ACC112 (cell line): ENCODE results near the gene CALR3.

Source experiments
- H2AFZ ChIP-seq: fragments of 200-600 bp; sonication (generic); one replicate; pipeline ENCODE4 v1.6.0; 2017; ENCODE audit warnings: antibody characterized with exemption, low read length; ENCODE audit not compliant: unreplicated experiment
- H3K27ac ChIP-seq: fragments of 200-600 bp; sonication (generic); 2 replicates; pipeline ENCODE4 v1.5.1; 2014; ENCODE audit warnings: low read depth, mild to moderate bottlenecking, antibody characterized with exemption, low read length, moderate library complexity
- H3K27me3 ChIP-seq: fragments of 200-600 bp; sonication (generic); 2 replicates; pipeline ENCODE4 v1.6.1; 2014; ENCODE audit warnings: mild to moderate bottlenecking, antibody characterized with exemption, low read length, moderate library complexity, mixed read lengths; ENCODE audit not compliant: insufficient read depth
- H3K36me3 ChIP-seq: fragments of 200-600 bp; sonication (generic); 2 replicates; pipeline ENCODE4 v1.6.1; 2016; ENCODE audit warnings: mild to moderate bottlenecking, antibody characterized with exemption, low read length, moderate library complexity, mixed read lengths; ENCODE audit not compliant: insufficient read depth
- H3K4me1 ChIP-seq: fragments of 200-600 bp; sonication (generic); one replicate; pipeline ENCODE4 v1.6.1; 2016; ENCODE audit warnings: low read length, mixed read lengths; ENCODE audit not compliant: insufficient read depth, unreplicated experiment, control insufficient read depth
- H3K4me3 ChIP-seq: fragments of 200-600 bp; sonication (generic); 2 replicates; pipeline ENCODE4 v1.5.1; 2014; ENCODE audit warnings: mild to moderate bottlenecking, low read depth, low read length
- H3K79me2 ChIP-seq: fragments of 200-600 bp; sonication (generic); one replicate; pipeline ENCODE4 v1.6.0; 2016; ENCODE audit warnings: low read length; ENCODE audit not compliant: control insufficient read depth, unreplicated experiment, insufficient read depth

CALR3 gene

DNA sequence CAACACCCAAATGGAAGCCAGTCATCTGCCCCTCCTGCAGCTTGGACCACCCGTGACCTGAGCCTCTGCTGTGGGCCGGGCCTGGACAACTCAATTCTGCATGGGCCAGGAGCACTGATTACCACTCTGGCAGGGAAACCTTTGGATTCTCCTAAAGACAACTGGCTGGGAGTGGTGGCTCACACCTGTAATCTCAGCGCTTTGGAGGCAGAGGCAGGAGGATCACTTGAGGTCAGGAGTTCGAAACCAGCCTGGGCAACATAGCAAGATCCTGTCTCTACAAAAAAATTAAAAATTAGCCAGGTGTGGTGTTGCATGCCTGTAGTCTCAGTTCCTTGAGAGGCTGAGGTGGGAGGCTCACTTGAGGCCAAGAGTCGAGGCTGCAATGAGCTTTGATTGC is 30.7 kb downstream of the CALR3 start:
- Histone ChIP-seq H3K36me3 (no peaks in the 10 kb centered on the region), H3K4me3 (no peak overlapping the region), H2AFZ (no peak overlapping the region), H3K27me3 (no peaks in the 10 kb centered on the region), H3K79me2 (peaks cover 77% of the 10 kb centered on the region), H3K4me1 (peaks cover 8% of the 10 kb centered on the region), H3K27ac (no peak overlapping the region)

DNA sequence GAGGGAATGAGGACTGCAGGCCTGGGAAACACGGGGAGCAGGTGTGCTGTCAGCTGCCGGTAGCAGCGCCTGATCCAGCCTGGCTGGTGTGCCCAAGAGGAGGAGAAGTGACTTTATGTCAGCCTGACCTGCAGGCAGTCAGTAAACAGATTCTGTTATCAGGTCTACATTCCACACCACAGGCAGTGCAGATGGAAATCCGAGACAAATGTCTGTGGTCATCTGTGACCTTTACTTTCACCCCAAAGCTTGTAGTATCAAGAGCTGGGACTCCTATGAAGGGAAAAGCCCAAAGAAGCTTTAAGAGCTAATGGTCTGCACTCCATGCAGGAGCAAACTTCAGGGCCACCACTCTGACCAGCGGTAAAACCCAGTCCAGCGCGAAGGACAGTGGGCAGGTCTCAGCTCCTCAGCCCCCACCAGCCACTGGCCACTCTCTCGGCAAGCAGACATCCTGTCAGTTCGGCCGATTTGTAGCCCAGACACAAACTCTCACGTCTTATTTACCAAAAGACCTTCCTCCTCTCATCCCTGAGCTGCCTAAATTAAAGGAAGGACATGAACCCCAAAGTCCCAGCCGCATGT is 31.9 kb downstream of the CALR3 start:
- Histone ChIP-seq H3K4me1 (peaks cover 8% of the 10 kb centered on the region), H3K27ac (no peak overlapping the region), H2AFZ (no peak overlapping the region), H3K4me3 (no peak overlapping the region), H3K36me3 (no peaks in the 10 kb centered on the region), H3K27me3 (no peaks in the 10 kb centered on the region), H3K79me2 (peaks cover 77% of the 10 kb centered on the region)

DNA sequence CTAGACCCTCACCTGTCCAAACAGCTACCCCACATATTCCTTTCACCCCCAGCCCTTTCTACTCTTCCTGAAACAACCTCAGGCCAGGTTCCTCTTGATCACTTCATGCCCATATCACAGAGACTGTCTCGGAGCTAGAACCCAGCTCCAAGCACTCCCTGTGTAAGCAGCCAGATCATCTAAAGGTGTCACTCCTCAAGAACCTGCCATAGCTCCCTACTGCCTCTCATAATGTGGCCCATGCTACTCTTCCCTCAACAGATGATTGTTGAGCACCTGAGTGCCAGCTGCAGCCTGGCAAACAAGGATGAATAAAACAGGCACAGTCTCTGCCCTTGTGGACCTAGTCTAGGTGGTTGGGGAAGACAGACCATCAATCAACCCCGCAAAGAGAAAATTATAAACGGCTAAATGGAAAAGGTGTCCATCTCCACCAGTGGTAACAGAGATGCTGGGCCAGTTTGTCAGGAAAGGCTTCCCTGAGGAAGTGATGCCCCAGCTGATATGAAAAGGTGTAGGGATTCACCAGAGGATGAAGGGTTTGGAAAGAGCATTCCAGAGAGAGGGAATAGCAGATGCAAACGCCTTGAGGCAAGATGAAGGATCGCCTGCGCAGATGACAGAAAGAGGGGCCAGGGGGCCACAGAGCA is 32.5 kb downstream of the CALR3 start:
- Histone ChIP-seq H3K4me1 (peaks cover 8% of the 10 kb centered on the region), H2AFZ (no peak overlapping the region), H3K27me3 (no peaks in the 10 kb centered on the region), H3K27ac (no peak overlapping the region), H3K36me3 (no peaks in the 10 kb centered on the region), H3K4me3 (no peak overlapping the region), H3K79me2 (peaks cover 77% of the 10 kb centered on the region)

DNA sequence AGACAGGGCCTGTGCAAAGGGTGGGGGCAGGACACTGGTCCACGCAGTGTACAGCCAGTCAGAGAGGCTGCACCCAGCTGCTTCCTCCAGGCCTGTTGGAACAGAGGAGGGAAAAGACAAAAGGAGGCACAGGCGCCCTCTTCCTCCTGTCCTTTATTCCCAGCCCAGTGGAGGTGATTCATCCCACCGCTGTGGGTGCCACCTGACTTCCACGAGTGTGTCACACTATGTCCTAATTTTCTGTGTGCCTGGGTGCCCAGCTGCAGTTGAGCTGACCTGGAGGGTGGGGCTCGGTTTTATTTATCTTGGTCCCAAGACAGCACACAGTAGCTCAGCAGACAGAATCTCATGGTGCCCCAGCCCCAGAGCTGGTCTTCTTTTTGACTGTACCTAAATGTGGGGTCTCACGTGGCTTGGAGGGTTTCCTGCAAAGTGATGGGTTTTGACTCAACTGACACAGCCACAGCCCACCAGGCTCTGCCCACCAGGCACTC is 33.2 kb downstream of the CALR3 start:
- H3K27ac ChIP-seq: no peak overlapping the region
- H3K79me2 ChIP-seq: peaks cover 72% of the 10 kb centered on the region
- no peaks in the 10 kb centered on the region for H3K27me3 ChIP-seq
- H3K4me3 ChIP-seq: no peak overlapping the region
- H2AFZ ChIP-seq: no peak overlapping the region
- peaks cover 12% of the 10 kb centered on the region for H3K4me1 ChIP-seq
- no peaks in the 10 kb centered on the region for H3K36me3 ChIP-seq

DNA sequence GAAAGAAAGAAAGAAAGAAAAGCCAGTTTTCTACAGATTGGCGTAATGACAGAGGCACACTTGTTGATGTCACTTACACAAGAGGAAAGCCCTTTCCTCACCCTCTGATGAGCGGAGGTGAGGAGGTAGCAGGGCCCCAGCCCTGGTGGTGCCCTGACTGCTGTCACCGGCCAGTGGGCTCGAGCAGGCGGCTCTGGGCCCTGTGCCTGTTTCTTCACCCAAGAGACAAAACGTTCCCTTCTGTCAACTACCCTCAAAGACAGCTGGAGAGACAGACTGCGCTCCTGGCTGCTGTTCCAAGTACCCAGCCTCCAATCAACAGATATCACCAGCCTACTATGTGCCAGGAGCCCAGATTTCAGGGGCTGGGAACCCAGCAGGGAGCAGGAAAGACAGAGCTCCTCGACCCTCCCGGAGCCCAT is 34.3 kb downstream of the CALR3 start:
- no peak overlapping the region for H2AFZ ChIP-seq
- H3K4me3 ChIP-seq: no peak overlapping the region
- no peaks in the 10 kb centered on the region for H3K36me3 ChIP-seq
- peaks cover 70% of the 10 kb centered on the region for H3K79me2 ChIP-seq
- peaks cover 24% of the 10 kb centered on the region for H3K4me1 ChIP-seq
- no peaks in the 10 kb centered on the region for H3K27me3 ChIP-seq
- H3K27ac ChIP-seq: no peak overlapping the region

DNA sequence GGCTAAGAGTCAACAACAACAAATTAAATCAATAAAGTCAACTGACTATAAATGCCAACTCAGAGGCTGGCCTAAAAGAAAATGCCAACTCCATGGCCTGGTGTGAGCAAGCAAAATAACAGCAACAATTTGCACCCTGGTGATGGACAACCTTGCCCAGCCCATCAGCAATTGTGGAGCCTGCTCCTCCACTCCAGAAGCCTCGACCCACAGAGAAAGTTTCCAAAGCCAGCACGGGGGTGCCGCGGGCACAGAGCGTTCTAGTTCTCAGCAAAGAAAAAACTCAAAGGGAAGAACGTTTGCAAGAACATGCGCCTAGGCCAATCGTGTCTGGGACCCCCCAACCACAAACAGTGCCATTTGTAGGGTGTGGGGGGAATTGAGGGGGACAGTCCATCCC is 35.5 kb downstream of the CALR3 start:
- peaks cover 29% of the 10 kb centered on the region for H3K4me1 ChIP-seq
- H3K27me3 ChIP-seq: no peaks in the 10 kb centered on the region
- no peak overlapping the region for H2AFZ ChIP-seq
- H3K79me2 ChIP-seq: peaks cover 69% of the 10 kb centered on the region
- no peaks in the 10 kb centered on the region for H3K36me3 ChIP-seq
- no peak overlapping the region for H3K27ac ChIP-seq
- H3K4me3 ChIP-seq: no peak overlapping the region

DNA sequence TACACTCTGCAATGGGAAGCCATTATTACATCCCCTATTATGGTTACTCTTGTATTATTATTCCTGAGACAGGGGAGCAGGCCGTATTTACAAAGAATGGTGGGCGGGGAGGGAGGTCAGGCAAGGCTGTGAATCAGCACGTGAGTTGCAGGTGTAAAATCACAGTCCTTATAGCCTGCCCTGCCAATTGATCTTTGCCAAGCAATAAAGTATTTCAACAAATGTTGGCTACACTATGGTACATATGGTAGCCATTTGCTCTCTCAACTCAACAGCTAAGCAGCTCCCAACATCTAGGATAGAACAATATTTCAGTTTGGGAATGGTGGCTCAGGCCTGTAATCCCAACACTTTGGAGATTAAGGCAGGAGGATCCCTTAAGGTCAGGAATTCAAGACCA is 36.3 kb downstream of the CALR3 start:
- H2AFZ ChIP-seq: no peak overlapping the region
- H3K79me2 ChIP-seq: peaks cover 69% of the 10 kb centered on the region
- no peaks in the 10 kb centered on the region for H3K36me3 ChIP-seq
- H3K4me3 ChIP-seq: no peak overlapping the region
- no peak overlapping the region for H3K27ac ChIP-seq
- H3K27me3 ChIP-seq: no peaks in the 10 kb centered on the region
- peaks cover 29% of the 10 kb centered on the region for H3K4me1 ChIP-seq

DNA sequence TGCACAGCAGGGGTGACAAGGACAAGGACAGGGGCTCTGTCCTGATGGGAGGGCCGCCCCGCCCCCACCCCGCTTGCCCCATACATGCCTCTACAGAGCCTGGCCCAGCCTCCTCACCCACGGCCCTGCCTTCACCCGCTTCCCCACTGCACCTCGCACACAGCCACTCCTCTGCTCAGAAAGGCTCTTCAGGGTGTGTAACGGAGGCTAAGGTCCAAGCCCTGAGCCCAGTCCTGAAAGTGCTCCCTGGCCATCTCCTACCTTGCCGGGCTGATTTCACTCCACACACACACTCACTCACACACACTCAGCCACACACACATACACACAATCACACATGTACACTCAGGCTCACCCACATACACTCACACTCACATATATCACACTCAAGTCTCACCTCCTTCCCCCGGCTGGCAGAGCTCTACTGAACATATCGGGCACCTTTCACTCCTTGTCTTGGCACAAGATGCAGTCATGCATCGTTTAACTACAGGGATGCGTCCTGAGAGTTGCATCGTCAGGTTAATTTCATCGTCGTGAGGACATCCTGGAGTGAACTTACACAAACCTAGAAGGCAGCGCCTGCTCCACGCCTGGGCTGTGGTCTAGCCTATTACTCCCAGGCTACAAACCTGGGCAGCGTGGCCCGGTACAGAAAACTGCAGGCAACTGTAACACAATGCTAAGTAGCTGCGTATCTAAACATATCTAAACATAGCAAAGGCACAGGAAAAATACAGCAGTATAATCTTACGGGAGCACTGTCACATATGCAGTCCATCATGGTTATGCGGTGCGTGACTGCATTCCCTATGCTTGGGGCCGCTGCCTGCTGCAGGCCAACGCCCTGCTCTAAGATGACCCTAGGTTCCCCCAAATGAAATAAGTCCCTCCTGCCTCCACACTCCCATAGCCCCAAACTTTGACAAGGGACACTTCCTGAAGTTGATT is 37.3 kb downstream of the CALR3 start:
- Histone ChIP-seq H3K4me1 (peaks cover 29% of the 10 kb centered on the region), H3K27ac (no peak overlapping the region), H2AFZ (no peak overlapping the region), H3K36me3 (no peaks in the 10 kb centered on the region), H3K27me3 (no peaks in the 10 kb centered on the region), H3K79me2 (peaks cover 68% of the 10 kb centered on the region), H3K4me3 (no peak overlapping the region)

DNA sequence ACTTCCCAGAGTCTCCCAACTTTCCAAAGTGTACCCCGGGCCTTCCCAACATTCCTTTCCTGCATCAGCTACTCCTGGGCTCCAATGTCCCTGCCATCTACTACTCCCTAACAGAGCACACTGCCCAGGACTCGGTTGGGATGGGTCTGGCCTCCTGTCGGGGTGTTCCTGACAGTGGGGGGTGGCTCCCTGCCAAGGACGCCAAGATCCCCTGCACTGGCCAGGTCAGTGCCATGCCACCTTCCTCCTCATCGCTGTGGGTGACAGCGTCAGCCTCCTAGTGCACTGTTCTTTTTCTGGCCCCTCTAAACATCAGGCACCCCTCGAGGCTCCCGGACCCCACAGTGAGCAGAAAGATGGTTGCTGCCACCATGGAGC is 38.0 kb downstream of the CALR3 start:
- Histone ChIP-seq H3K4me1 (peaks cover 25% of the 10 kb centered on the region), H3K4me3 (no peak overlapping the region; the same call in 1 of the 2 replicates), H2AFZ (no peak overlapping the region), H3K36me3 (no peaks in the 10 kb centered on the region), H3K27ac (peak overlapping the region; percentile 46), H3K27me3 (no peaks in the 10 kb centered on the region), H3K79me2 (peaks cover 61% of the 10 kb centered on the region)

DNA sequence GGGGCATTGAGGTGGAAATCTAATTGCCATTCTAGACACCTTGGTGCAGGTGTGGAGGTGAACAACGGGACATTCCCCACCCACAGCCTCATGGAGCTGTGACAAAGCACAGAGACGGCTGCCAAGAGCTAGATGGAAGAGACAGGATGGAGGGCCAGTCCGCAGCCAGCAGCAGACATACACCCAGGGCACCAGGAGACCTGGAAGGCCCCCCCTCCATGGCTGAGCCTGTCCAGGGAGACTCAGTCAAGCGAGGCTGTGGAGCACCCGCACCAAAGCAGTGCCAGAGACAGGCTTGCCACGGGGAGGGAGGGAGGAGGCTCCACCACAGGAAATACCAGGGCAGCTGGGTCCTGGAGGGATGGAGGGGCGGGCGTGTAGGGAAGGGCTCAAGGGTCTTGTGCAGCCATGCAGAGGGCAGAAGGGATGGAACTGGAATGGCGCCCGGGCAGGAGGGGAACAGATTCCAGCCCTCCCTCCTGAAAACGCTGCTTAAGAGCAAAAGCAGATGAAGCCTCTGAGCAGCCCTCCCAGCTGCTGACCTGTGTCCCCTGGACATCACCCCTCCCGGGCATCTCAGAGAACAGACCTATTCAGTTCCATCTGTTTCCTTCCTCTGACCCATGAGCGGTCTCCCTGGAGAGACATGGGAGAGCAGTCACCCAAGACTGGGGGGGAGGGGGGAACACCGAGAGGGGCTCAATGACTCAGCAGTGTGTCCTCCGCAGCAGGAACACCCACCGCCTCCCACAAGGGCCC is 38.6 kb downstream of the CALR3 start:
- H3K4me1 ChIP-seq: peaks cover 20% of the 10 kb centered on the region
- peak overlapping the region; percentile 46 for H3K27ac ChIP-seq
- H3K79me2 ChIP-seq: peaks cover 56% of the 10 kb centered on the region
- H3K36me3 ChIP-seq: no peaks in the 10 kb centered on the region
- H3K27me3 ChIP-seq: no peaks in the 10 kb centered on the region
- peak overlapping the region; percentile 48 for H3K4me3 ChIP-seq
- H2AFZ ChIP-seq: no peak overlapping the region
